HepG2 (cell line): ENCODE results near the gene LYRM2.

ENCODE experiments used
- ATF2 ChIP-seq: sonication (generic); formaldehyde crosslinking; IDR thresholded peaks from 2 replicates; pipeline ENCODE4 v1.4.0; 2020; ENCODE audit warnings: missing genetic modification reagents
- DNMT1 ChIP-seq: sonication (generic); formaldehyde crosslinking; IDR thresholded peaks from 2 replicates; pipeline ENCODE4 v1.5.1; 2020; ENCODE audit warnings: mild to moderate bottlenecking, missing genetic modification reagents
- HINFP ChIP-seq: sonication (generic); formaldehyde crosslinking; IDR thresholded peaks from 2 replicates; pipeline ENCODE4 v1.4.0; 2020; ENCODE audit warnings: low read depth, mild to moderate bottlenecking, missing genetic modification reagents
- KAT2B ChIP-seq: fragments of 150-350 bp; IDR thresholded peaks from 2 replicates; pipeline ENCODE4 v1.6.1; 2014; ENCODE audit warnings: low read depth, low read length, borderline replicate concordance
- KLF9 ChIP-seq: IDR thresholded peaks from 2 replicates; pipeline ENCODE4 v1.6.1; 2016; ENCODE audit warnings: low read depth
- LCORL ChIP-seq, 2 experiments: fragments of 450-650 bp in 1 of 2; sonication (generic) in 1 of 2; formaldehyde crosslinking in 1 of 2; IDR thresholded peaks; 2 replicates each; pipeline versions ENCODE4 v1.5.0 to v1.6.1; 2017 to 2020; ENCODE audit warnings: antibody characterized with exemption in 1 of 2, missing genetic modification reagents in 1 of 2
- NR2F1 ChIP-seq, 2 experiments: fragments of 450-650 bp in 1 of 2; formaldehyde crosslinking in 1 of 2; IDR thresholded peaks; 2 replicates each; pipeline versions ENCODE4 v1.5.0 to v1.6.1; 2016 to 2020; ENCODE audit warnings: mild to moderate bottlenecking in 1 of 2, missing compliant biosample characterization in 1 of 2, missing genetic modification reagents in 1 of 2, moderate library complexity in 1 of 2
- POLR2A ChIP-seq, 2 experiments: IDR thresholded peaks; 2 replicates each; pipeline ENCODE4 v1.6.1; 2011; ENCODE audit warnings: low read depth in 2 of 2, low read length in 2 of 2, mild to moderate bottlenecking in 1 of 2, moderate library complexity in 1 of 2; ENCODE audit not compliant: insufficient read depth in 1 of 2
- TFE3 ChIP-seq: IDR thresholded peaks from 2 replicates; pipeline ENCODE4 v1.6.1; 2016
- ZBTB33 ChIP-seq: sonication (generic); formaldehyde crosslinking; IDR thresholded peaks from 2 replicates; pipeline ENCODE4 v1.4.0; 2020; ENCODE audit warnings: missing genetic modification reagents
- ZNF10 ChIP-seq: sonication (generic); formaldehyde crosslinking; IDR thresholded peaks from 2 replicates; pipeline ENCODE4 v1.4.0; 2020; ENCODE audit warnings: mild to moderate bottlenecking, low read depth, missing genetic modification reagents, borderline replicate concordance
- ZNF256 ChIP-seq: sonication (generic); formaldehyde crosslinking; conservative IDR thresholded peaks from 2 replicates; pipeline ENCODE4 v1.4.0; 2020; ENCODE audit warnings: missing genetic modification reagents
- ZNF350 ChIP-seq: sonication (generic); formaldehyde crosslinking; IDR thresholded peaks from 2 replicates; pipeline ENCODE4 v1.4.0; 2020; ENCODE audit warnings: mild to moderate bottlenecking, low read depth, missing genetic modification reagents, borderline replicate concordance

- TF ChIP-seq TFE3 (no peak), ZBTB33 (no peak), ATF2 (CRISPR knock-in tag) (no peak), ZNF256 (CRISPR knock-in tag) (no peak), KAT2B (no peak), POLR2A (IDR thresholded peaks at IDR 0.05; ENCODE audit: insufficient read depth in 1 of 2, low read depth in 2 of 2, low read length in 2 of 2) (no peak), DNMT1 (CRISPR knock-in tag) (no peak), KLF9 (CRISPR knock-in tag) (no peak), ZNF10 (CRISPR knock-in tag) (no peak), ZNF350 (CRISPR knock-in tag) (no peak), LCORL (IDR thresholded peaks at IDR 0.05) (no peak), LCORL (CRISPR knock-in tag; IDR thresholded peaks at IDR 0.05) (no peak), HINFP (CRISPR knock-in tag) (no peak), NR2F1 (CRISPR knock-in tag; IDR thresholded peaks at IDR 0.05) (no peak)
Measured at GRCh38 chr6:89612121-89612520, 26.4 kb downstream of the LYRM2 start.
